Thymus (tissue), 11 donors: ENCODE results near the gene WDR72. TPM values are rescaled to one million over a fixed set of nuclear protein-coding genes. Genes with fewer than 3 reads are reported as not detected.

Experiments used
- DNase-seq, 9 donors: peaks; one replicate each; pipeline ENCODE4 v3.0.0-alpha.2; 2013; ENCODE audit warnings: low spot score in 9 of 9, low read depth in 6 of 9, missing footprints in 1 of 9
- H3K27ac ChIP-seq, 2 donors: one replicate each; pipeline ENCODE4 v1.5.1; 2013; ENCODE audit warnings: control low read depth in 1 of 2, low read depth in 1 of 2, low read length in 1 of 2, mild to moderate bottlenecking in 1 of 2, moderate library complexity in 1 of 2
- H3K27me3 ChIP-seq, 2 donors: one replicate each; pipeline ENCODE4 v1.5.1; 2013; ENCODE audit warnings: low read length in 1 of 2; ENCODE audit not compliant: control insufficient read depth in 2 of 2, insufficient read depth in 1 of 2
- H3K36me3 ChIP-seq, 2 donors: one replicate each; pipeline ENCODE4 v1.5.1; 2013; ENCODE audit warnings: low read length in 1 of 2, mild to moderate bottlenecking in 1 of 2, moderate library complexity in 1 of 2; ENCODE audit not compliant: control insufficient read depth in 2 of 2, insufficient read depth in 2 of 2
- H3K4me1 ChIP-seq, 2 donors: one replicate each; pipeline ENCODE4 v1.5.1; 2013; ENCODE audit warnings: low read length in 2 of 2; ENCODE audit not compliant: control insufficient read depth in 2 of 2, insufficient read depth in 2 of 2
- H3K4me3 ChIP-seq, 2 donors: one replicate each; pipeline ENCODE4 v1.5.1; 2013; ENCODE audit warnings: low read length in 2 of 2, control low read depth in 1 of 2, mild to moderate bottlenecking in 1 of 2
- H3K9me3 ChIP-seq, 2 donors: one replicate each; pipeline ENCODE4 v1.5.1; 2013; ENCODE audit warnings: low read length in 1 of 2, mild to moderate bottlenecking in 1 of 2; ENCODE audit not compliant: control insufficient read depth in 2 of 2, insufficient read depth in 1 of 2
- WGBS: extraction: QIAGEN DNeasy Blood & Tissue Kit; methylation state at CpG from one replicate; pipeline ENCODE4 v1.1.7; 2013; 5-methylcytosine and 5-hydroxymethylcytosine counted together
- polyA plus RNA-seq: library from polyadenylated mRNA; stranded (reverse); fragments of 200-250 nt; gene quantifications from one replicate; pipeline ENCODE4 v1.2.3, GENCODE V29; 2013
- total RNA-seq: library from RNA; stranded (reverse); fragments of 120-200 nt; gene quantifications from one replicate; pipeline ENCODE4 v1.2.4, GENCODE V29; 2013
- donor health status: healthy.

The WDR72 gene
- total and polyA plus RNA-seq, 2 donors = 0.21 to 0.28 TPM

DNA sequence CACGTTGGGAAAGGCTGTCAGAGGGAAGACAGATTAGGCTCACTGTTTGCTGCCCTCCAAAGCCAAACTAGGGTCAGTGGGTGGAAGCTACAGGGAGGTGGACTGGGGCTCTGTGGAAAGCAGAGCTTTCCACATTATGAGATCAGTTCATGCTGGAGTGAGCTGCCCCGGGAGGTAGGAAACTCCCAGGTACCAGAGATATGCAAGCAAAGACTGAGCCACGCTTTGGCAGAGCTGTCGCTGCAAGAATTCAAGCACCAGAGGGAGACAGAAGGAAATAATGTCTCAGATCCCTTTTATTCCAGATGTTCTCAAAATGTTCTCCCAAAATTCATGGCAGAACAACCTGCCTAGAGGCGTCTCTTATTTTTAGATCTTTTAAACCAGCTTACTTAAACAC, 286.6 kb downstream of the WDR72 start:
- H3K4me1 ChIP-seq = no peaks in the 10 kb centered on the region
- 91% methylated on average over 5 of the region's 5 CpGs for WGBS
- no peak overlapping the region for H3K4me3 ChIP-seq
- no peak for DNase-seq
- H3K36me3 ChIP-seq = no peaks in the 10 kb centered on the region
- H3K27me3 ChIP-seq = no peaks in the 10 kb centered on the region
- no peaks in the 10 kb centered on the region for H3K9me3 ChIP-seq
- no peak overlapping the region for H3K27ac ChIP-seq

DNA sequence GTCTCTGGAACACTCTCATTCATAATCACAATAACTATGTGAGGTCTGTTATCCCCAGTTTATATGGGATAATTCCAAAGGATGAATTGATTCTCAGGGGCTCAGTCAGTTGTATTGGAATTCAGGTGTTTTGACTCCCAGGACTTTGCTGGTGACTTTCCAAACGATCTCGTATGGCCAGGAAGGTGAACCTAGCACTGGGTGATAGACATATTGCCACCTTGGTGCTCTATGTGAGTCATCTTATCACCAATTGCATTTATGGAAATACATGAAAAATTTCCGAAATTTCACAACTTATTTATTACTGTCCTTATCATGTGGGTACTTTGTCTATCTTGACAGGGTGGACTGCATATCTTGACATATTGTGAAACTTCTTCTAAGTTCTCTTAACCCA, 287.3 kb downstream of the WDR72 start:
- H3K36me3 ChIP-seq = no peaks in the 10 kb centered on the region
- no peak for DNase-seq
- 94% methylated on average over 3 of the region's 3 CpGs for WGBS
- H3K4me3 ChIP-seq = no peak overlapping the region
- H3K4me1 ChIP-seq = no peaks in the 10 kb centered on the region
- no peaks in the 10 kb centered on the region for H3K9me3 ChIP-seq
- no peaks in the 10 kb centered on the region for H3K27me3 ChIP-seq
- no peak overlapping the region for H3K27ac ChIP-seq

GRCh38 chr15:53470743-53471142, 288.7 kb downstream of the WDR72 start:
- Histone ChIP-seq H3K4me3 (no peak overlapping the region), H3K27ac (no peak overlapping the region), H3K4me1 (no peaks in the 10 kb centered on the region), H3K9me3 (no peaks in the 10 kb centered on the region), H3K36me3 (no peaks in the 10 kb centered on the region), H3K27me3 (no peaks in the 10 kb centered on the region)
- no peak for DNase-seq
- 94% methylated on average over 4 of the region's 4 CpGs for whole genome bisulfite sequencing

DNA sequence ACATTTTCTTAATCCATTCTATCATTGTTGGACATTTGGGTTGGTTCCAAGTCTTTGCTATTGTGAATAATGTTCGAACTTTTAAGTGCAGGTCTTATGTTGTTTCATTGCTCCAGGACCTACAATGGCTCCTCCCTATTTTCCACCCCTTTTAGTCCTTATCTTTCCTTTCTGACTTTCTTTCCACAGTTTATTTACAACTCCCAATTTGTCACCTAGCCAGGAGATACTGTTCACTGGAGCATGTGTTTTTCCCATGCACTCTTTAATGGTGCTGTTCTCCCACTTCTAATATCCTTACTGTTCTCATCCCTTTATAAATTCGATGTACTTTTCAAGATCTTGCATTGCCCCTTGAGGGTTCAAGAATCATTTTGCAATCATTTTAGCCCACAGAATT, 290.0 kb downstream of the WDR72 start:
- Histone ChIP-seq H3K9me3 (no peaks in the 10 kb centered on the region), H3K36me3 (no peaks in the 10 kb centered on the region), H3K27ac (no peak overlapping the region), H3K4me1 (no peaks in the 10 kb centered on the region), H3K4me3 (no peak overlapping the region), H3K27me3 (no peaks in the 10 kb centered on the region)
- 94% methylated on average over 2 of the region's 2 CpGs for WGBS
- no peak for DNase-seq

Other genes with a start within 250 kb of the WDR72 start
- 1.7 TPM for gene UNC13C, start 218.8 kb upstream of the WDR72 start, total RNA-seq
- gene UNC13C, start 218.8 kb upstream of the WDR72 start, polyA plus RNA-seq = 0.11 TPM